GM23338 (cell line): Measurements from ENCODE around the gene TBC1D19.

Experiments
- CTCF ChIP-seq, 2 experiments: fragments of 200-600 bp in 1 of 2; sonication (generic) in 1 of 2; conservative IDR thresholded peaks; 2 replicates each; pipeline versions ENCODE4 v1.5.1 to v1.6.1; 2016 to 2017; ENCODE audit warnings: antibody characterized with exemption in 2 of 2, low read depth in 2 of 2, mild to moderate bottlenecking in 2 of 2, moderate library complexity in 1 of 2
- ETS1 ChIP-seq: IDR thresholded peaks from 2 replicates; pipeline ENCODE4 v1.6.1; 2016; ENCODE audit warnings: antibody characterized with exemption
- REST ChIP-seq: IDR thresholded peaks from one replicate; pipeline ENCODE4 v1.6.1; 2018; ENCODE audit warnings: antibody characterized with exemption; ENCODE audit not compliant: unreplicated experiment

- TF ChIP-seq ETS1 (no peak), REST (no peak), CTCF (conservative IDR thresholded peaks at IDR 0.05; ENCODE audit: low read depth in 2 of 2) (no peak)
Observed at GRCh38 chr4:26741491-26741871, 157.6 kb downstream of the TBC1D19 start.
